Measurements from ENCODE around the gene MORN5. TPM values are rescaled to one million over a fixed set of nuclear protein-coding genes. Genes with fewer than 3 reads are reported as not detected.
A peak's percentile ranks its signal among the peaks of the same experiment; 100 is the strongest.

Gene MORN5
- total RNA-seq, 1 donor from 2014 or later, result not detected

DNA sequence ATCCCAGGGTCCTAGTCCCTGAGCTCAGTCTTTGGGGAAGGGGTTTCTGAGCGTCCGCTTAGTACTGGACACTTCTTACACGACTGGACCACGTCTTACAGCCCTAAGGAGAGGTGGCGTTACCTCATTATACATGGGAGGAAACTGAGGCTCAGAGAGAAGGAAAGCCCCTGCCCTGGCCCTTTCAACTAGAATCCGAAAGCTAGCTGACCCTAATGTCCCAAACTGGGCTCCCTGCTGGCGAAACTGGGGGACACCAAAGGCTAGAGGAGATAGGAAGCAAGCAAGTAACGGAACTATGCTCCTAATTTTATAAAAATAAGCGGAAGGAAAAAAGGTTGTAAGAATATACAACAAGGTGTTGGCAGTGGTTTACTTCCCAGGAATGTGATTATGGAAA lies 54.8 kb downstream of the MORN5 start:
- no peak for DNase-seq (ENCODE audit: low read depth in 2 of 2)

DNA sequence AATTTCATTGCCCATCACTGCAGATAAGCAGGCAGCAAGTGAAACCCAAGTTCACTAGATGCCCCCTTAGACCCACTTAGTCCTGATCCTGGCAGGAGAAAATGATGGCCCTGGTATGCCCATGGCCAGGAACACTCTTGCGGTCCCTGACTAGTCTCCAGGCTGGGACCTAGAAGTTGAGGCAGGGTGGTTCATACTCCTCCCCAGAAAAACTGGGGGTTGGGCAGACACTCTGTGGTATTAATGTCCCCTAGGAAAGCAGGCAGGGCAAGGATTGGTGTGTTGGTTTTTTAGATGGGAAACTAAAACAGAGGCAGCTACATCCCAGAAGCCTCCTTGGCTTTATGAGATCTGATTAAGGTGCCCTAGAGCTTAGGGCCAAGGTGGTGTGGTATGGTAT lies 56.0 kb downstream of the MORN5 start:
- DNase-seq (ENCODE audit: low read depth in 2 of 2), result no peak

- DNase-seq (ENCODE audit: low read depth in 2 of 2), result no peak
Measured at GRCh38 chr9:122216138-122216797, 56.6 kb downstream of the MORN5 start.

DNA sequence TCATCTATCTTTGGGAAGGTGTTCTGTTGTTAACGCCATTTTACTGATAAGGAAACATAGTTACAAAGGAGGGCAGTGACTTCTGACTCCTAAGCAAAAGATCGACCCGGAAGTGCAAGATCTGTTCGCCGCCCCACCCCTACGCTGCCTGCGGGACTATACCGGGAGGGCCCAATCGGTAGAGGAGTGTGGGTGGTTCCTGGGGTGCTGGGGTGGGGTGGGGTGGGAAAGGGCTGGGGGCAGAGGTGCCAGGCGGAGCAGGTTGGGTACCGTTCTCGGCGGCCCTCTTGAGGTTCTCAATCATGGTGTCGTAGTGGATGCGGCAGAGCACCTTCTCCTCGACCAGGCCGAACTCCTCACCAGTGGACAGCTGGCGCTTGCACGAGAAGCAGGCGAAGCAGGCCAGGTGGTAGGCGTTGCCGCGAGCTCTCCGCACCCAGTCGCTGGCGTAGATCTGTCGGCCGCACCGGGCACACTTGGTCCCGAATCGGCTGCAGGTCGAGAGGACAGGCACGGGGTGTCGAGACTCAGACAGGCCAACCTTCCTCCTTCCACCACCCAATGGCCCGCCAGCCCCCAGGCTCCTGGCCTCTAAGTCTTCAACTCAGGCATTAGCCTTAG lies 57.2 kb downstream of the MORN5 start:
- DNase-seq (ENCODE audit: low read depth in 2 of 2), result no peak

- no peak for DNase-seq (ENCODE audit: low read depth in 2 of 2)
Measured at GRCh38 chr9:122217640-122218039, 57.9 kb downstream of the MORN5 start.

- no peak for DNase-seq (ENCODE audit: low read depth in 2 of 2)
Measured at GRCh38 chr9:122218071-122218934, 58.6 kb downstream of the MORN5 start.

DNA sequence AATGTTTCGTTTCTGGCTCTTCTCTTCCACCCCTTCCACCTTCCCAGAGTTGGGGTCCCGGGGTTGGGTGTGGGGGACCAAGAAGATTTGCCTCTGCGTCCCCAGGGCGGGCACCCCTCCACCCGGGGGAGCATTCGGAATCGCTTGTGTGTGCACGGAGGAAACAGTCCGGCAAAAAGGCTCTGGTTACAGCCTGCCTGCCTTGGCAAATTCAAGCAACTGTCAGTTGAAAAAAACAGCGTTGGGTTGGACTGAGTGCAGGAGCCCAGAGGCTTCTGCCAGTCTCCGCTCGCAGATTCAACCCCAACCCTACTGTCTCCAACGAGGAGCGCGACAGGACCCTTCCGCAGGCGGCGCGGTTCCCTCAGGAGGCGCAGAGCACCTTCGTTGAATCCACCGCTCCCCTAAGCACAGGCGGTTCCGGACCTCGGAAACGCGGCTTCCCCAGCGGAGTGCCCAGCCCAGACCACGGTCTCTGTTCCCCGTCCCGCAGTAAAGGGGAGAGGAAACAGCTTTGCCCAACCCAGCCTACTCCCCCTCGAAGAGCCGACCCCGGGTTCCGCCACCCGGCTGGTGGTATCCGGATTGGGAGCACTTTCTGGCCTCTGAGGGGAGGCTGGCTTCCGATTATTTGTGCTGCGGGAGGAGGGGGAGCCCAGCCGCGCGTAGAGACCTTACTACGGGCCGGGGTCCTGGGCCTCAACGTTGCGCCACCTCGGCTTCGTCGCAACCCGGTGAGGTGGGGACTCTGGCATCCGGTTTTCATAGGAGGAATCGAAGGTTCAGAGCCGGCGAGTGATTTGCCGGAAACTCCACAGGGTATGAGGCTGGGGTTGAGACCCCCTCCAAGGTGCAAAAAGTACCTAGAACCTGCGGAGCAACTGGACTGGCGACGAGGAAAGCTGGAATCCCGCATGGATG lies 59.5 kb downstream of the MORN5 start:
- DNase-seq (ENCODE audit: low read depth in 2 of 2), result peak; percentile 30 to 37

GRCh38 chr9:122219856-122220672 lies 60.4 kb downstream of the MORN5 start:
- no peak for DNase-seq (ENCODE audit: low read depth in 2 of 2)

DNA sequence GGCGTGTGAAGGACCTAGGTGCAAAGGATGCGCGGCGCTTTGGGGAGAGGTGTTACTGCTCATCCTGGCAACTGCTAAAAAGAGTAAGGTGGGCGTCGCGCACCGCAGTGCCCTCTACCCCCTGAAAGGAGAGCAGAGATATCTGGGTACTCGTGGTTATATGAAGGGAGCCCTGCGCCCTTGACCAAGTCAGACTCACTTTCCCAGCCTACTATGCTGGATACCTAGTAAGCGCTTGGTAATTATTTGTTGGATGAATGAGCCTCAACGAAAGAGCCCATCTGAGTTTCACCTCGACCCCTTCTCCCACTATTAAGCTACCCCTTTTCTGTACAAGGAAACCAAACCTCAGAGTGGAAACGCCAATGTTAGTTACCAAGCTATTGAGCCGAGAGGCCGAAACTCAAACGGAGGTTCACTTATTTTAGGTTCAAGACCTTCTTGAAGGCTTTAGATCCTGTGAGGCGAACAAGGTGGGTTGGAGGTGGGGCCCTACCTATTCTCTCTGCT lies 61.0 kb downstream of the MORN5 start:
- no peak for DNase-seq (ENCODE audit: low read depth in 2 of 2)

DNA sequence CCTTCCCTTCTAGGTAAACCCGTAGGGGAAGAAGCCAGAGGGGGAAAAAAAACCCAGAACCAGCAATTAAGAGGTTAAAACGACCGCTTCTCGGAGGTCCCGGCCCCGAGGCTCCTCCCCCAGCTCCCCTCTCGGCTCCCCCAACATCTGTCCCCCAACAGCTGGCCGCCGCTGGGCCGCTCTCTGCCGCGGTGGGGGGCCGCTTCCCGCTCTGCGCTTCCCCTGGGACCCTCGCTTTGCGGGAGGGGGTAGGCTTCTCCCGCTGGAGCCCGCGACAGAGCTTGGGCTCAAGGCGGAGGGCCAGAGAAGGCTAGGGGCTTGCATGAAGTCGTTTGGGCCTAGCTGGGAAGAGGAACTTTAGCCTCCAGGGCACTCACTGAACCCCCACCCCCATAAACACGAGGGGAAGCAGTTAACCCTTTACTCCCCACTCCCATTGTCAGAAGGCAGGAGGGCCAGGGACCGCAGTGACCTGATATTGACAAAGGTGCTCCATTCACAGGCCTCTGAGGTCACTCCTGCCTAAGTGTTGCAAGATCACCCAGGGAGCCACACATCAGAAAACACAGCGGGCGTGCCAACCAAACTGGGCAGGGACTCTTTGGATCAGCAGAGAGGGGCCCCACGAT lies 61.6 kb downstream of the MORN5 start:
- no peak for DNase-seq (ENCODE audit: low read depth in 2 of 2)

GRCh38 chr9:122222791-122223190 lies 63.1 kb downstream of the MORN5 start:
- DNase-seq (ENCODE audit: low read depth in 2 of 2), result no peak

DNA sequence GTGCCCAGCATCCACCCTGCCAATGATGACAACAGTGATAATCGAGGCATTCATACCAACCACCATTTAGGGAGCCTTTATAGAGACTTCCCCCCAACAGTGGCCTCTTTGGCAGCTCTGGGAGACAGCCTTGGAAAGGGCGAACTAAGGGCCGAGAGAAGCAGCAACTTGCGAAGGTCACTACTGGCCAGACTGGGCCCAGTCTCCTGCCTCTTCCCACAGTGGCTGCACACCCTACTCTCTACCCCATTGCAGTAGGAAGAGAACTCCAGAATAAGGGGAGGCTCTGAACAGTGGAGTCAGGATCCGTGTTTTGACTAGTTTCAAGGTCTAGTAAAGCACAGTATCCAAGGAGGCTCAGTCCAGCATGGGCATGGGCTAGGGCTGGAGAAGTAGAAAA lies 63.7 kb downstream of the MORN5 start:
- DNase-seq (ENCODE audit: low read depth in 2 of 2), result no peak

- no peak for DNase-seq (ENCODE audit: low read depth in 2 of 2)
Measured at GRCh38 chr9:122225312-122226141, 65.8 kb downstream of the MORN5 start.

DNA sequence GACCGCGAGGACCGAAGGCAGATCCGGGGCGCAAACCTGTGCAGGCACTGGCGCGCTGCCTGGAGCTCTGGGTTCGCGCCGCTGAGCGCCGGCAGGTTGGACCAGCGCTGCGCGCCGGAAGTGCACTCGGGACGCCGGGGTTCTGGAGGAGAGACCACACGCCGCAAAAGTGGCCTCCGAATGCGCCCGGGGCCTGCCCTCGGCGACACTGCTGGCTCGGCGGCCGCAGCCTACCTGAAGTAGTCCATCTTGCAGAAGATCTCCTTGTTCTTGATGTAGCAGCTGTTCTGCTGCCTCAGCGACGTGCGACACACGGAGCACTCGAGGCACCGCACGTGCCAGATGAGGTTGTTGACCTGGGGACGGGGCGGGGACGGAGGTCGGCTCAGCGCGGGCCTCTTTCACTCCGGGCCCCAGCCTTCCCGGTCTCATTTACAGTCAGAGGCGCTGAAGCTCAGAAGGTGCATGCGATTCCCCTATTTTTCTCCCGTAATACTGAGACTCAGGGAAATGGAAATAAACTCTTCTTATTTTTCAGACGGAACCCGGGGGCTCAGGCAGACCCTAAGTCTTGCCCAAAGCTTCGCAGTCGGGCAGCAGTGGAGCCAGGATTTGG lies 66.5 kb downstream of the MORN5 start:
- DNase-seq (ENCODE audit: low read depth in 2 of 2), result no peak

DNA sequence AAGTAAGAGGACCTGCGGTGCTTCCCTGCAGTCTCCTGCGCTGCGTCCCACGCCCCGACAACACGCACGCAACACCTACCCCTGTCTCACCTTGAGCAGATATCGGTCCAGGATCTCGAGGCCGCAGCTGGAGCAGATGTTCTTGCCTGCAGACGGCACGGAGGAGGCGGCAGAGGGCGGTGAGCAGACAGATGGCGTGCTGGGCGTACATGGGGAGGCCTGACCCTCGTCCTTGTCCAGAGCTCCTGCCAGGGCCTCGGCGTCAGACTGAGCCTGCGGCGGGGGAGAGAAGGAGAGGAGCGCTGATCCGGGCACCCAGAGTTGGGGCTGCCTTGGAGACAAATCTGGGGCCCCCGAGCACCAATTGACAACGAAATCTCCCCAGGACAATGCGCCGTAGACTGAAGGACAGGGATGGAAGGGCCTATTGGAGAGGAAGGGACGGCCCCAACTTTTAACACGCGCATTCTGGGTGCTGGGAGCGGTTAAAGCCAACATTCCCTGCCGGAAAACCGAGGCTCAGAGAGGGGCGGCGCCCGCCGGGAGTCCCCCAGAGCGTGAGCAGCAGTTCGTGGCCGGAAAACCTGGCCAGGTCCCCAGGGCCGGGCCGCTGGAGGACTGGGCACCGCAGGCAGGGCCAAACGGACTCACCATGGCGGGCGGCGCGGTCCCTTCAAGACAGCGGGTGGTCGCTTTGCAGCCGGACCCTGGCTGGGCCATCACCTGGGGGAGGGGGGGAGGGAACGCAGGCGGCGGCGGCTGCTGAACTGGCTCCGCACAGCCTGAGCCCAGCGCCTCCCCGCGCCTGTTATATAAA lies 67.3 kb downstream of the MORN5 start:
- peak; percentile 26 to 54 for DNase-seq (ENCODE audit: low read depth in 2 of 2)

- DNase-seq (ENCODE audit: low read depth in 2 of 2), result no peak
Measured at GRCh38 chr9:122227575-122227900, 67.8 kb downstream of the MORN5 start.

DNA sequence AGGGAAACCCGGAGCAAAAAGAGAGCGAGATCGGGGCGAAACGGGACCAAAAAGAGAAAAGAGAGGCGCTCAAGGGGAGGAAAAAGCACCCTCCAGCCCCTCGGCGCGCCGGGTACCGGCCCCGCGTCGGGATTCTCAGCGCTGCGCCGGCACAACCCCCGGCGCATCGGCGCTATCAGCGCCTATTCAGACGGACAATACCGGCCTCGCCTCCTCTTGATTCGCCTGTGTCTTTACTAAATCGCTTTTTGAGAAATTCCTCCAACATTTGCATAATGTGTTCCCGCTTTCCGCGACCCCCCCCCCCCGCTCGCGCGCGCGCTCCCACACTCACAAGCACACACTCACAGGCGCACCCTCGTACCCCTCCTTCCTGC lies 68.5 kb downstream of the MORN5 start:
- no peak for DNase-seq (ENCODE audit: low read depth in 2 of 2)

Data from lung microvascular endothelial cell (primary cell).